ENCODE results near the gene MOV10L1. TPM values are rescaled to one million over a fixed set of nuclear protein-coding genes. Genes with fewer than 3 reads are reported as not detected.

The MOV10L1 gene
- total and polyA plus RNA-seq, 7 experiments from 2014 or later = not detected

DNA sequence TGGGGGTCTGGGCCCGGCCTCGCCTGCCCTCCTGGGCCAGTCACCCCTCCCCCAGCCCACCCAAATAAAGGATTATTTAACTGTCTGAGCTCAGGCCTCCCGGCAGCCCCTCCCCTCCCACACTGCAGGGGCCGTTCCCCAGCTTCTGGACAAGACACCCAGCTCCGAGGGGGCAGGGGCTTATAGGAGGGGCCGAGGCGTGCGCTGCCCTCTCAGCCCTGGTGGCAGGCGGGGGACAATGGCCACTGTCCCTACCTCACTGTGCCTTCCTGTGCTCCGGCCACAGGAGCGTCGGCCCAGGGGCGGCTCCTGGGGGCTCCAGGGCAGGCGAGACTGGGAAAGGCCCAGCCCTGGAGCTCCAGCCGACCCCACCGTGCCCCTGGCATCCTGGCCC, 108.8 kb downstream of the MOV10L1 start:
- H3K9me3 Mint-ChIP-seq = no peaks in the 10 kb centered on the region
- no peaks in the 10 kb centered on the region for H3K27me3 Mint-ChIP-seq
- H3K9me3 ChIP-seq (ENCODE audit: control insufficient read depth in 2 of 3, low read length in 3 of 3) = no peaks in the 10 kb centered on the region
- ATAC-seq (no peak), DNase-seq (no peak)
- H3K27me3 ChIP-seq (ENCODE audit: control insufficient read depth in 2 of 2, insufficient read depth in 2 of 2, low read length in 2 of 2) = no peaks in the 10 kb centered on the region
- H3K36me3 Mint-ChIP-seq = peaks cover 0 to 11% (median 0%) of the 10 kb centered on the region in 5 donors
- peaks cover 4 to 18% of the 10 kb centered on the region in 2 donors for H3K4me1 ChIP-seq (ENCODE audit: control insufficient read depth in 2 of 2, insufficient read depth in 2 of 2, low read length in 2 of 2)
- intact Hi-C loops (cut with micrococcal nuclease) = loop anchor here in 1 of 2 donors (10.0 kb wide), 1 partner anchor 234 kb away; the partner anchor contains the start of gene PIM3
- H3K36me3 ChIP-seq (ENCODE audit: control insufficient read depth in 2 of 3, insufficient read depth in 3 of 3, low read length in 3 of 3) = peaks cover 0 to 47% (median 3%) of the 10 kb centered on the region in 3 experiments
- H3K4me3 Mint-ChIP-seq = no peak overlapping the region
- peak overlapping the region in 1 of 9 donors; percentile 40 for H3K27ac Mint-ChIP-seq
- ChIA-PET CTCF (no interaction called here), POLR2A (no interaction called here)
- peaks cover 8 to 19% (median 15%) of the 10 kb centered on the region in 7 donors for H3K4me1 Mint-ChIP-seq
- H3K4me3 ChIP-seq (ENCODE audit: low read length) = no peak overlapping the region
- H3K27ac ChIP-seq (ENCODE audit: low read depth, low read length) = no peak overlapping the region

DNA sequence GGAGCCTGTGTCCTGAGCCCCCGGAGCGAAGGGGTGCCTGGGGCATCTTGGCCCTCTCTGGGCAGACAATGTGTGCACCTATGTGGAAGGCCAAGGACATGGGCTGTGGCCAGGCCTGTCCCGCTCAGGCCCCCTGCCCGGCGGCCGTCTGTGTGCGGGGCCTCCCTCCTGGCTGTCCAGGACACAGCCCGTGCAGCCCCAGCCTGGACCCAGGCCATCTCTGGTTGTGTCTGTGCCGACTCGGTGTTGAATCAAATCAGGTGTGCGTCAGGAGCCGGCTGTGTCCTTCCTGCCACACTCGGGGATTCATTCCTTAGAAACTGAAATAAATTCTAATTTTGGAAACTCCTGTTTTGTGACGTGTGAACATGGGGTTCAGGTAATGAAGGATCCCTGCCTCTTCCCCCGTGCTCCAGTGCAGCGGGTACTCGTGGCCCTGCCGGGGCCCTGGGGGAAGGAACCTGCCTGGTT, 109.5 kb downstream of the MOV10L1 start:
- Mint-ChIP-seq H3K9me3 (no peaks in the 10 kb centered on the region), H3K36me3 (peaks cover 0 to 14% (median 0%) of the 10 kb centered on the region in 5 donors), H3K27ac (peak overlapping the region; percentile 28 to 85 (median 61)), H3K4me3 (peak overlapping the region in 9 of 10 donors; percentile 40 to 85 (median 67)), H3K27me3 (no peaks in the 10 kb centered on the region), H3K4me1 (peaks cover 8 to 23% (median 20%) of the 10 kb centered on the region in 7 donors)
- Histone ChIP-seq H3K9me3 (ENCODE audit: control insufficient read depth in 2 of 3, low read length in 3 of 3) (no peaks in the 10 kb centered on the region), H3K27me3 (ENCODE audit: control insufficient read depth in 2 of 2, insufficient read depth in 2 of 2, low read length in 2 of 2) (no peaks in the 10 kb centered on the region), H3K4me1 (ENCODE audit: control insufficient read depth in 2 of 2, insufficient read depth in 2 of 2, low read length in 2 of 2) (peaks cover 4 to 15% of the 10 kb centered on the region in 2 donors), H3K4me3 (ENCODE audit: low read length) (no peak overlapping the region), H3K27ac (ENCODE audit: low read depth, low read length) (peak overlapping the region; percentile 93), H3K36me3 (ENCODE audit: control insufficient read depth in 2 of 3, insufficient read depth in 3 of 3, low read length in 3 of 3) (peaks cover 0 to 40% (median 3%) of the 10 kb centered on the region in 3 experiments)
- DNase-seq (no peak), ATAC-seq (no peak)
- CTCF ChIA-PET = no interaction called here
- intact Hi-C loops (cut with micrococcal nuclease) = loop anchor here in 1 of 2 donors (10.0 kb wide), 1 partner anchor 234 kb away; the partner anchor contains the start of gene PIM3
- POLR2A ChIA-PET = interaction anchor here (1.0 kb wide), 1 partner anchor 9 kb away, joined by 8 read pairs; no protein-coding TSS in a partner anchor

DNA sequence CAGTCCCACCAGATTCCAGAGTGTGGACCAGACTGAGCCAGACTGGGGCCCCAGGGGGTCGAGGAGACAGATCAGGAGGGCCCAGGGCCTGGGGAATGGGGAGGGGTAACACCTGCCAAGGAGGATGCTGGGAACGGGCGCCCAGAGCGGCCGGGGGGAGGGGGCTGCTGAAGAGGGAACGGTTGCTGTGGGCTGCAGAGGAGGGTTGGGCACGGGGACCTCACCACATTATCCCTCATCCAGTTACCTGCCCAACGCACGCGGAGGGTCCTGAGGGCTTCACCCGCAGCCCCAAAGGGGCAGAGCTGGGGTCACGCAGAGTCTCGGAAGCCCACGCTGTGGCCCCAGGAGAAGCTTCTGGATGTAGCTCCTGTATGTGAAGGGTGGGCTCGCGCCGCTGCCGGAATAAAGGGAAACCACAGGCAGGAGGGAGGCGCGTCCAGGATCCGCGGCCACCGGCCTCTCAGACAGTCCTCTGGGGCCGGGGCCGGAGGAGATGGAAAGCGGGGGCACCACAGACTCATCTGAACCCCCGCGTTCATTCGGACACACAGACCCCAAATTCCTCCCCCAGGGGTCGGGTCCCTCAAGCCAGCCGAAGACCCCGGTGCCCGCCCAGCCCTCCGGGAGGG, 110.1 kb downstream of the MOV10L1 start:
- no peaks in the 10 kb centered on the region for H3K27me3 ChIP-seq (ENCODE audit: control insufficient read depth in 2 of 2, insufficient read depth in 2 of 2, low read length in 2 of 2)
- intact Hi-C loops (cut with micrococcal nuclease) = loop anchor here (1.0 to 10.0 kb wide), 7 partner anchors 9 to 383 kb away; partner anchors contain the start of genes CHKB (in 1 of the 2), PIM3 (in 1 of the 2), PPP6R2 (in 1 of the 2) and TRABD (in 1 of the 2)
- peaks cover 0 to 14% (median 0%) of the 10 kb centered on the region in 5 donors for H3K36me3 Mint-ChIP-seq
- ChIA-PET CTCF (no interaction called here), POLR2A (interaction anchor here (1.0 kb wide), 1 partner anchor 9 kb away, joined by 8 read pairs; no protein-coding TSS in a partner anchor)
- peak overlapping the region in 9 of 10 donors; percentile 40 to 85 (median 67) for H3K4me3 Mint-ChIP-seq
- H3K4me3 ChIP-seq (ENCODE audit: low read length) = peak overlapping the region; percentile 48
- H3K36me3 ChIP-seq (ENCODE audit: control insufficient read depth in 2 of 3, insufficient read depth in 3 of 3, low read length in 3 of 3) = peaks cover 0 to 33% (median 0%) of the 10 kb centered on the region in 3 experiments
- H3K27ac Mint-ChIP-seq = peak overlapping the region in 8 of 9 donors; percentile 28 to 85 (median 60)
- no peaks in the 10 kb centered on the region for H3K27me3 Mint-ChIP-seq
- no peak for ATAC-seq
- no peaks in the 10 kb centered on the region for H3K9me3 ChIP-seq (ENCODE audit: control insufficient read depth in 2 of 3, low read length in 3 of 3)
- H3K27ac ChIP-seq (ENCODE audit: low read depth, low read length) = peak overlapping the region; percentile 93
- H3K4me1 Mint-ChIP-seq = peaks cover 14 to 28% (median 23%) of the 10 kb centered on the region in 7 donors
- H3K4me1 ChIP-seq (ENCODE audit: control insufficient read depth in 2 of 2, insufficient read depth in 2 of 2, low read length in 2 of 2) = peaks cover 4 to 15% of the 10 kb centered on the region in 2 donors
- H3K9me3 Mint-ChIP-seq = no peaks in the 10 kb centered on the region
- no peak for DNase-seq

DNA sequence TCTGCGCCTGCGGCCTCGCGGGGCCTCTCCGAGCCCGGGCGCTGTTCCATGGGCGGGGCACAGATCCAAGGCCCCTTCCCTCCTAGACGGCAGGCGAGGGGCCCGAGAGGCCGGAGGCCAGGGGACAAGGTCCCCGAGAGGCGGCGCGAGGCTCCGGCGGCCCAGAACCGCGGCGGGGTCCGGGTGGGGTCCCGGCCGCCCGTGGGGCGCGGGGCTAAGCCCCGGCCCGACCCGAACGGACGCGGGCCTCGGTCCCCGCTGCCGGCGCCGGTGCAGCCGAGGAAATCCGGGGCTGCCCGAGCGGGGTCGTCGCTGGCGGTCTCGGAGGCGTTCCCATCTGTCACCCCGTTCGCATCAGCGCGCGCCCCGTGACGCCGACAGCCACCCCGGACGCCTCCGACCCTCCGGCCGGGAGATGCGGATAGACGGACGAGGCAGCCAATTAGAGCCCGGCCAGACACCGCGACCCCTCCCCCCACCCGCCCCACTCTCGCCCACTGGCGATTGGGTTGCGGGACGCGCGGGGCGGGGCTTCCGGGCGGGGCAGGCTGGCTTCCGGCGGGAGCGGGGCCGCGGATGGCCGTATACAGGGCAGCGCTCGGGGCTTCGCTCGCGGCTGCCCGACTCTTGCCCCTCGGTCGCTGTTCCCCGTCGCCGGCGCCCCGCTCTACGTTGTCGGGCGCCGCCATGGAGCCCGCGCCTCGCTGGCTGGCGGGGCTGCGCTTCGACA, 110.8 kb downstream of the MOV10L1 start, which contains the start of gene SELENOO:
TSS of gene SELENOO (plus strand) at position 551 of the 730 bp plus-strand sequence. CDS start at position 577, 26 bp downstream.
- H3K27ac Mint-ChIP-seq = peak within 1 kb of the TSS in 7 of 9 donors; percentile 51 to 85 (median 76)
- Histone ChIP-seq H3K9me3 (ENCODE audit: control insufficient read depth in 2 of 3, low read length in 3 of 3) (no peaks in the 10 kb centered on the region), H3K27me3 (ENCODE audit: control insufficient read depth in 2 of 2, insufficient read depth in 2 of 2, low read length in 2 of 2) (no peaks in the 10 kb centered on the region), H3K27ac (ENCODE audit: low read depth, low read length) (peak within 1 kb of the TSS; percentile 93), H3K36me3 (ENCODE audit: control insufficient read depth in 2 of 3, insufficient read depth in 3 of 3, low read length in 3 of 3) (peaks cover 0 to 28% (median 0%) of the 10 kb centered on the region in 3 experiments), H3K4me3 (ENCODE audit: low read length) (peak within 1 kb of the TSS; percentile 48), H3K4me1 (ENCODE audit: control insufficient read depth in 2 of 2, insufficient read depth in 2 of 2, low read length in 2 of 2) (peaks cover 4 to 15% of the 10 kb centered on the region in 2 donors)
- POLR2A ChIA-PET = interaction anchor here (0.9 to 1.8 kb wide), 3 partner anchors 10 to 52 kb away, joined by 3 to 15 read pairs (median 8); no protein-coding TSS in a partner anchor
- intact Hi-C loops (cut with micrococcal nuclease) = loop anchor here (1.0 to 2.0 kb wide), 7 partner anchors 9 to 382 kb away; partner anchors contain the start of genes CHKB (in 1 of the 2), PPP6R2 (in 1 of the 2), TRABD (in 1 of the 2) and TUBGCP6 (in 1 of the 2)
- peak within 1 kb of the TSS; percentile 74 to 90 (median 82) for H3K4me3 Mint-ChIP-seq
- no peaks in the 10 kb centered on the region for H3K9me3 Mint-ChIP-seq
- H3K36me3 Mint-ChIP-seq = peaks cover 0 to 14% (median 0%) of the 10 kb centered on the region in 5 donors
- ATAC-seq (peak; percentile 94), DNase-seq (peak; percentile 76 to 93 (median 83))
- peaks cover 19 to 33% (median 27%) of the 10 kb centered on the region in 7 donors for H3K4me1 Mint-ChIP-seq
- CTCF ChIA-PET = no interaction called here
- H3K27me3 Mint-ChIP-seq = no peaks in the 10 kb centered on the region

DNA sequence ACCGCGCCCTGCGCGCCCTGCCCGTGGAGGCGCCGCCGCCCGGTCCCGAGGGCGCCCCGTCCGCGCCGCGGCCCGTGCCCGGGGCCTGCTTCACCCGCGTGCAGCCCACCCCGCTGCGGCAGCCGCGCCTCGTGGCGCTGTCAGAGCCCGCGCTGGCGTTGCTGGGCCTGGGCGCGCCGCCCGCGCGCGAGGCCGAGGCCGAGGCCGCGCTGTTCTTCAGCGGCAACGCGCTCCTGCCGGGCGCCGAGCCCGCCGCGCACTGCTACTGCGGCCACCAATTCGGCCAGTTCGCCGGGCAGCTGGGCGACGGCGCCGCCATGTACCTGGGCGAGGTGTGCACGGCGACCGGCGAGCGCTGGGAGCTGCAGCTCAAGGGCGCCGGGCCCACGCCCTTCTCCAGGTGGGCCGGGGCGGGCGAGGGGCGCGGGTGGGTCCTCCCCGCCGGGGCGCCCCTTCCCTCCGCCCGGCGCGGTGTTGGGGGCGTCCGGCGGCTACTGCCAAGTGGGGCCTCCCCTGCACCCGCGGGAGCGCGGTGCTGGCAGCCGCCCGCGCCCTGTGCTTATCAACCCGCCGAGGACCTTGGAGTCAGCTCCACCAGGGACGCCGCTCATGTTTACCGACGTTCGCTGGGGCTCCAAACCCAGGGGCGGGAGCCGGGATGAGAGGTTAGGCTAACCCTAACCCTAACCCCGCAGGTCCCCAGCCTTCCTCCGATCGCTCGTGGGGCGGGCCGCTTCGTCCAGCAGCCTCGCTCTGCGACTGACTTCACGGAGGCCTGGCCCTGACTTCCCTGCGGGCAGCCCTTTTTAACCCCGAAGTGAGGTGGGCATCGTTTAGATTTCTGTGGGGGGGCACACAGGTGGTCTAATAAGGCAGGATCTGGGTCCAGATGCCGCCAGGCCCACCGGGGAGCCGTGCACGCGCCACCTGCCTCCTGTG, 111.7 kb downstream of the MOV10L1 start:
- DNase-seq (no peak), ATAC-seq (peak; percentile 32)
- H3K4me3 Mint-ChIP-seq = peak overlapping the region; percentile 74 to 90 (median 82)
- no peaks in the 10 kb centered on the region for H3K27me3 Mint-ChIP-seq
- peaks cover 0 to 17% (median 0%) of the 10 kb centered on the region in 5 donors for H3K36me3 Mint-ChIP-seq
- peak overlapping the region in 7 of 9 donors; percentile 36 to 85 (median 74) for H3K27ac Mint-ChIP-seq
- intact Hi-C loops (cut with micrococcal nuclease) = loop anchor here in 1 of 2 donors (1.0 to 2.0 kb wide), 3 partner anchors 8 to 381 kb away; partner anchors contain the start of genes CHKB and PPP6R2
- peaks cover 4 to 15% of the 10 kb centered on the region in 2 donors for H3K4me1 ChIP-seq (ENCODE audit: control insufficient read depth in 2 of 2, insufficient read depth in 2 of 2, low read length in 2 of 2)
- H3K9me3 ChIP-seq (ENCODE audit: control insufficient read depth in 2 of 3, low read length in 3 of 3) = no peaks in the 10 kb centered on the region
- no peaks in the 10 kb centered on the region for H3K27me3 ChIP-seq (ENCODE audit: control insufficient read depth in 2 of 2, insufficient read depth in 2 of 2, low read length in 2 of 2)
- CTCF ChIA-PET = interaction anchor here (0.9 kb wide), 1 partner anchor 13 kb away, joined by 3 read pairs; no protein-coding TSS in a partner anchor
- H3K27ac ChIP-seq (ENCODE audit: low read depth, low read length) = peak overlapping the region; percentile 93
- POLR2A ChIA-PET = interaction anchor here (0.9 to 1.8 kb wide), 2 partner anchors 11 to 52 kb away, joined by 3 to 15 read pairs; no protein-coding TSS in a partner anchor
- peaks cover 19 to 33% (median 27%) of the 10 kb centered on the region in 7 donors for H3K4me1 Mint-ChIP-seq
- H3K4me3 ChIP-seq (ENCODE audit: low read length) = peak overlapping the region; percentile 48
- H3K9me3 Mint-ChIP-seq = no peaks in the 10 kb centered on the region
- peaks cover 0 to 25% (median 5%) of the 10 kb centered on the region in 3 experiments for H3K36me3 ChIP-seq (ENCODE audit: control insufficient read depth in 2 of 3, insufficient read depth in 3 of 3, low read length in 3 of 3)

Measured in naive thymus-derived CD4-positive, alpha-beta T cell (primary cell).